IPS-15b (cell line): ENCODE measurements around the gene CCKAR.

Source experiments
- H3K27me3 ChIP-seq: one replicate; pipeline ENCODE4 v1.6.1; 2013; ENCODE audit warnings: low read length; ENCODE audit not compliant: control insufficient read depth, insufficient read depth
- H3K36me3 ChIP-seq: one replicate; pipeline ENCODE4 v1.6.1; 2013; ENCODE audit warnings: low read length; ENCODE audit not compliant: control insufficient read depth, insufficient read depth
- H3K4me1 ChIP-seq: one replicate; pipeline ENCODE4 v1.6.1; 2013; ENCODE audit warnings: mild to moderate bottlenecking, low read length; ENCODE audit not compliant: control insufficient read depth, insufficient read depth
- H3K4me3 ChIP-seq: one replicate; pipeline ENCODE4 v1.5.1; 2013; ENCODE audit warnings: low read depth, low read length
- H3K9ac ChIP-seq: one replicate; pipeline ENCODE4 v1.6.1; 2013; ENCODE audit warnings: low read depth, mild to moderate bottlenecking, low read length
- H3K9me3 ChIP-seq: one replicate; pipeline ENCODE4 v1.6.1; 2013; ENCODE audit warnings: mild to moderate bottlenecking, low read length; ENCODE audit not compliant: control insufficient read depth, insufficient read depth

The CCKAR gene

DNA sequence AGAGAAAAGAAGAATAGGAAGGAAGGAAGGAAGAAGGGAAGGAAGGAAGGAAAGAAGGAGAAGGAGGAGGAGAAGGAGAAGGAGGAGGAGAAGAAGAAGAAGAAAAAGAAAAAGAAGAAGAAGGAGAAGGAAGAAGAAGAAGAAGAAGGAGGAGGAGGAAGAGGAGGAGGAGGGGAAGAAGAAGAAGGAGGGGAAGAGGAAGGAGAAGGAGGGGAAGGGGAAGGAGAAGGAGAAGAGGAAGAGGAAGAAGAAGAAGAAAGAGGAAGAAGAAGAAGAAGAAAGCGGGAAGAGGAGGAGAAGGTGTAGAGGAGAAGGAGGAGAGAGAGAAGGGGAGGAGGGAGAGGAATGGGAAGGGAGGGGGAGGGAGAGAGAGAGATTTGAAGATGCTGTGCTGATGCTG lies 22.6 kb downstream of the CCKAR start:
- Histone ChIP-seq H3K36me3 (no peaks in the 10 kb centered on the region), H3K4me1 (peaks cover 7% of the 10 kb centered on the region), H3K27me3 (no peaks in the 10 kb centered on the region), H3K9ac (no peak overlapping the region), H3K4me3 (no peak overlapping the region), H3K9me3 (no peaks in the 10 kb centered on the region)

DNA sequence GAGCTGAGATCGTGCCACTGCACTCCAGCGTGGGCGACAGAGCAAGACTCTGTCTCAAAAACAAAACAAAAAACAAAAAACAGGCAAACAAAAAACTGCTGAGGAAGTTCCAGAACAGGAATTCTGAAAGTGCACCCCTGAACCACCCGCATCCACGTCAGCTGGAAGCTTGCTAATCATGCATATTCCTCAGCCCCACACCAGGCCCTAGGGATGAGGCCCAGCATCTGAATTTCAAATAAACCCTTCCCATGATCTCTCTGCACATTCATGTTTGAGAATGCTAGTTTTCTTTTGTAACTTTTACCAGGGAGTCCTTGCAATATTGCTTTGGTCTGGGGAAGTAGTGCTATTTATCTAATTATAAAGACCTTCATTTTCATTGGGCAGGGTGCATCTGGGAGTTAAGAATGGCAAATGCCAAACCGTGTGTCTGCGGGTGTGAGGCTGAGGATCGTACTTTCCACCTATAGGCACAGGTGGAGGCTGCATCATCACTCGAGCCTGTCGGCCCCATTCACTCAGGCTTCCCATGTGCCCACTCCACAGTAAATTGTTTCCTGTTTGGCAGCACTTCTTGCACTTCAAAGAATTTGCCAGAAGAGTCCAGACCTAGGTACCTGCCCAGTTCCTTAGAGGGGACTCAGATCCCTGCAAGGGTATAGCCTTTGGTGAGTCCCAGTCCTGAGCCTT lies 23.6 kb downstream of the CCKAR start:
- Histone ChIP-seq H3K36me3 (no peaks in the 10 kb centered on the region), H3K4me1 (peaks cover 7% of the 10 kb centered on the region), H3K27me3 (no peaks in the 10 kb centered on the region), H3K4me3 (no peak overlapping the region), H3K9ac (no peak overlapping the region), H3K9me3 (no peaks in the 10 kb centered on the region)

DNA sequence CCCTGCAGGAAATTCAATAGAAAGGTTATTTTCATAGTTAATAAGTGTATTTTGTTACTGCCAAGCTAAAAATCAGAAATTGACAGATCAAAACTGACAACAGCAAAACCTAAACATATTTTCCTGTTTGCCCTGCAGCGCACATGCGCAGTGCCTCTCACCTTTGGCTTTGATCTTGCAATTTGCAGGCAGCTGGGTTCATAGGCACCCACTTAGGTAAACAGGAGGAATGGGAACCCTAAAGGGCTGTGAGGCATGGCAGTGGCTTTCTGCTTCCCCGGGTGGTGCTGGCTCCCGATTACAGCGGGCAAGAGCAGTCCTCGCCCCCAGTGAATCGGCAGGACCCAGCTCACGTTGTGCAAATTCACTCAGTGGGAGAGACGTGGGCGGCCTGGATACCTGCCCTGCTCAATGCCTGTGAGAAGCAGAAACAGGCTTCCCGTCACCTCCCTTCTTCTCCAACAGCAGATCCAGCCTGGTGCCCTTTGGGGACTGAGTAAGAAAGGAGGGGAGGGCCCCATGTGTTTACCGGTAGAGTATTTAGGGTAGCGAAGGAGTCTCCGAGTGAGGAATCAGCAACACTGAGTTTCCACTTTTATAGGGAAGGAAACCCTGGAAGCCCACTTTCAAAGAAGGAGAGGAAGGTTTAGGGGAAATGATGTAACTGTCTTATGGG lies 25.7 kb downstream of the CCKAR start:
- no peaks in the 10 kb centered on the region for H3K36me3 ChIP-seq
- no peak overlapping the region for H3K4me3 ChIP-seq
- H3K9ac ChIP-seq, result no peak overlapping the region
- no peaks in the 10 kb centered on the region for H3K9me3 ChIP-seq
- H3K4me1 ChIP-seq, result peaks cover 7% of the 10 kb centered on the region
- H3K27me3 ChIP-seq, result no peaks in the 10 kb centered on the region

DNA sequence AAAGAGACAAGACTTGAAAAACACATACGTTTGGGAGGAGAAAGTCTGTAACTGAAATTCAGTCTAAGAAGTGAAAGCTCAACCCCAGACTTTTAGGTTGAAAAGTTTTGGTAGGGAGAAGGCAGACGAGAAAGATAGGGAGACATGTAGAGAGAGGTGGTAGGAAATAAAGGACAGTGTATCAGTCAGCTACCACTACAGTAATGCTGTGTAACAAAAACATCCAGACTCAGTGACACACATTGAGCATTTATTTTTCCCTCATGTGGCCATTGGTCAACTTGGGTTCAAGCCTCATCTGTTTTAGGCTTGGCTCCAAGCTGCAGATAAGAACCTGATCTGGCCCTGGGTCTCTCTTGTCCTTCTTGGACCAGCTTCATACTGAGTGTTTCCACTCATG lies 26.9 kb downstream of the CCKAR start:
- Histone ChIP-seq H3K4me1 (peaks cover 4% of the 10 kb centered on the region), H3K27me3 (no peaks in the 10 kb centered on the region), H3K4me3 (no peak overlapping the region), H3K9me3 (no peaks in the 10 kb centered on the region), H3K36me3 (no peaks in the 10 kb centered on the region), H3K9ac (no peak overlapping the region)

DNA sequence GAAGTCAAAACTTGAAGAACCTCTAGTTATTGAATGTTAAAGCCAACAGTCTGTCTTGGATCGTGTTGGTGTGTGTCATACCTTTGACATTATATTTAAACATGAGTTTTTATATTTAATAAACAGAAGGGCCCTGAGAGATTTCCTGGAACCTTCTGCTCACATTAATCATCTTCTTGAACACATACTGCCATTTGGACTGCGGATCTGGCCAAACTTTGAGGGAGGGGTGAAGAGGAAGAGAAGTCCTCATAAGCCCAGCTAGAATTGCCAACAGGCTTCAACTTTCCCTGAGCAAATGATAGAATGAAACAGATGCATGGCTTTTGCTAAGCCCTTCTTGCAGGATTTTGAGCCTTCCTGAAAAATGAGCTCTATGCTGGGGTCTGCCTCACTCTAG lies 27.4 kb downstream of the CCKAR start:
- H3K4me3 ChIP-seq, result no peak overlapping the region
- no peaks in the 10 kb centered on the region for H3K4me1 ChIP-seq
- no peak overlapping the region for H3K9ac ChIP-seq
- no peaks in the 10 kb centered on the region for H3K36me3 ChIP-seq
- no peaks in the 10 kb centered on the region for H3K9me3 ChIP-seq
- no peaks in the 10 kb centered on the region for H3K27me3 ChIP-seq

DNA sequence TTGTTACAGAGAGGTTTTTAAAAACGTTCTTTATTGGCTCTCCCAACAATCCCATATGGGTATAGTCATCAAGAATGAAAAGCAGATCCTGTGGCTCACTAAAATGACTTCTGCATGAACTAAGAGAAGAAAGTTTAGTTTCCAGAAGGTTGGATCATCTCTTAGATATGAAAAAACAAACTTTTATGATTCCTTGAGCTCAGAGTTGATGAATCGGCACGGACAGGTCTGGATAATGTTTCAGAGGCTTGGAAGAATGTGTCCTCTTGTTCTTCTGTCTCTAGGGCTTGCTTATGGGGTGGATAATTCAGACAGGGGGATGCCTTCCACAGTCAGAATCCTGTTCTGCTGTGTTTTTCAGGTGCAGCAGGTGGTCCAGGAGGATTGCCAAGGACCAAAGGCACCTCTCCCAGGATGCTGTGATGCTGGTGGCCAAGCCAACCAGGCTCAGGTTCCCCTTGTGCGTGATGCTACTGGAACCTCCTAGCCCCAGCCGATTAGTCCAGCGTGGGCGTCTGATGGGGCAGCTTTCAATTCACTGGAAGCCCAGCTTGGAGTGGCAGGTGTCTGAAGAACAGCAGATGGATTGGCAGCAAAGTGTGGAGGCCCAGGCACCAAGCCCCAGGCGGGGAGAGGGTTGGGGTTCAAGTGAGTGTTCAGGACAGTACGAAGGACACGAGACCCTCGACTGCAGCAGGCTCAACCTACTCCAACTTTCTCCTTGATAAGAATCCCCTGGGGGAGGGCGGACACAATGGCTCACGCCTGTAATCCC lies 30.3 kb downstream of the CCKAR start:
- no peaks in the 10 kb centered on the region for H3K9me3 ChIP-seq
- no peak overlapping the region for H3K9ac ChIP-seq
- no peaks in the 10 kb centered on the region for H3K36me3 ChIP-seq
- no peaks in the 10 kb centered on the region for H3K27me3 ChIP-seq
- H3K4me3 ChIP-seq, result no peak overlapping the region
- H3K4me1 ChIP-seq, result no peaks in the 10 kb centered on the region

DNA sequence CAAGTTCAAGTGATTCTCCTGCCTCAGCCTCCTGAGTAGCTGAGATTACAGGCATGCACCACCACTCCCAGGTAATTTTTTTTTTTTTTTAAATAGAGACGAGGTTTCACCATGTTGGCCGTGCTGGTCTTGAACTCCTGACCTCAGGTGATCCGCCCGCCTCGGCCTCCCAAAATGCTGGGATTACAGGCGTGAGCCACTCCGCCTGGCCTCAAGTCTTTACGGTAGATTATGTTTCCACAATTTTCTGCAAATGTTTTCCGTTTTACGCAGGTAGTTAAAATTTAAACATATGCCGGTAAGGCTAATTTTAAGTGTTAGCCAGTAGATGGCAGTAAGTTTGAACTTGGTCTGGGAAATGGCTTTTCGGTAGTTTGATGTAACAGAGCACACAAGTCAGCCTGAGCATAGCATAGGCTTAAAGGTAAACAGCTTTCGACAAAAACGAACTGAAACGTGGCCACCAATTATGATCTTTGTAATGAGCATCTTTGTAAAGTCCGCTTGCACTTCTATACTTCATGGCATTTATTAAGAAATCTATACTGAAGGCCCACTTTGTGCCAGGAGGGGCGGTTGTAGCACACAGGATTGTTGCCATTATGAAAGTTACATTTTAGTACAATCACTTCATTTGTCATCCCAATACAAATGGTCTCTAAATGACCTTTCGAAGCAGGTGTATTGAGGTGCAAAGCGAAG lies 31.1 kb downstream of the CCKAR start:
- Histone ChIP-seq H3K9me3 (no peaks in the 10 kb centered on the region), H3K4me3 (no peak overlapping the region), H3K4me1 (no peaks in the 10 kb centered on the region), H3K36me3 (no peaks in the 10 kb centered on the region), H3K27me3 (no peaks in the 10 kb centered on the region), H3K9ac (no peak overlapping the region)

DNA sequence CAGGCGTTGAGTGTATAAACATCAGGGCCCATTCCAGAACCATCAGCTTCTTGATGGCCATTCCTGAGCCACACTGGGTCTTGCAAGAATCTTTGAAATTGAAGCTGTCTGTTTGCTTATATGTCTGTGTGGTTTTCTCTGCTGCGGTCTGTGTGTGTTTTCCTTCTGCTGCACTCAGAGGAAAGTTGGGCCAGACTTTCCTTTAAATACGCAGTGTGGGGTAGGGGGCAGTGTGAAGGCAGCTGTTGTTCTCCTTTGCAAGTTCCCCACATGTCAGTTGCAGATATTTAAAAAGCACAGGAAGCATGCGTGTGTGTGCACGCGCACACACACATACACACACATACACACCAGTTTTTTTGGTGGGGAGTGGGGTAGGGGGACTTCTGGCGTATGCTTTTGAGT lies 32.1 kb downstream of the CCKAR start:
- Histone ChIP-seq H3K9ac (no peak overlapping the region), H3K4me1 (no peaks in the 10 kb centered on the region), H3K9me3 (no peaks in the 10 kb centered on the region), H3K4me3 (no peak overlapping the region), H3K36me3 (no peaks in the 10 kb centered on the region), H3K27me3 (no peaks in the 10 kb centered on the region)

DNA sequence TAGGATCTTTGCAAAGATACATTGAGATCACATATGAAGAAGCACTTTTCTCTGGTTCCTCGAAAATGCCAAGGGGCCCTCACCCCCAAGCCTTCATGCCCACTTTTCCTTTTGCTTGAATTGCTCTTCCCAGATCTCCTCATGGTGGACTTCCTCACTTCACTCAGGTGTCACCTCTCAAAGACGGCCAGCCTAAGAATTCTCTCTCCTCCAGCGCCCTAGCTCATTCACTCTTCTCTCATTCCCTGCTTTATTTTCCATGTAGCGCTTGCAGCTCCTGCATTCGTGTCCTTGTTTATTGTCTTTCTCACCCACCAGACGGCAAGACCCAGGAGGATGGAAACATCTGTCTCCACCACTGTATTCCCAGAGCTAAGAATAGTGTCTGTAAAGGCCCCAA lies 32.9 kb downstream of the CCKAR start:
- no peaks in the 10 kb centered on the region for H3K36me3 ChIP-seq
- no peak overlapping the region for H3K4me3 ChIP-seq
- H3K9ac ChIP-seq, result no peak overlapping the region
- no peaks in the 10 kb centered on the region for H3K9me3 ChIP-seq
- H3K4me1 ChIP-seq, result peaks cover 3% of the 10 kb centered on the region
- H3K27me3 ChIP-seq, result no peaks in the 10 kb centered on the region

DNA sequence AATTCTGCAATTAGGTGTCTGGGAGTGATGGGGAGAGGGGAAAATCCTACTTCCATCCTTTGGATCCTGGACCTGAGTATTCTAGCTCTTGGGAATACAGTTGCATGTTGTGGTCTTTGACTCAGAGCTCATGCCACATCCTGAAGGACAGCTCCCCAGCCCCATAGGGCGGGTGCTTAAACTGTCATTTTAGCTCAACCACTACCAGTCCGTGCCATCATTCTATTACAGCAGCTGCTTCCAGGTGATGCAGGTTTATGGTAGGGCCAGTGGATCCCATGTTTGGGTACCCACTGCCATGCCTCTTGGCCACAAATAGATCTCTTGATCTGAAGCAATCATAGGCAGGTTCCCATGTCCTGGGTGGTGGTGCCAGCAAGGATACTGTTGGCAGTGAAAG lies 34.7 kb downstream of the CCKAR start:
- H3K36me3 ChIP-seq, result no peaks in the 10 kb centered on the region
- H3K9me3 ChIP-seq, result no peaks in the 10 kb centered on the region
- H3K27me3 ChIP-seq, result no peaks in the 10 kb centered on the region
- no peak overlapping the region for H3K9ac ChIP-seq
- no peak overlapping the region for H3K4me3 ChIP-seq
- H3K4me1 ChIP-seq, result peaks cover 6% of the 10 kb centered on the region

DNA sequence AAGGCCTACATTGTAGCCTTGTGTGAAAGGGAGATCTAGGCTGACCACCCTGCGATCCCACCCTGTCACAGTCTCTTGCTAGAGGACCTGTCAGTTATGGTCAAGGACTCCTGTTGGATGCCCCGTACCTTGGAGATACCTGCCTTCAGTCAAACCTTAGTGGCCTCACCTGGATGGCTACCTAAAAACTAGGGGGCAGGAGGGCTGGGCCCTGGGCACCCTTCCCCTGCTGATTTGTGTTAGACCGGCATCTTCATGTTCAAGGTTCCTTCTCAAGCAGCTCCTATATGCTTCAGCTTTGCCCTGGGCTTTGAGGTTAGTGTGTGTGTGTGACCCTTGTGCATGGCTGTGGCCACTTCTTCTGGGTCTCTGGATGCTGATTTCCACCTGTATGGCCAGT lies 35.3 kb downstream of the CCKAR start:
- H3K27me3 ChIP-seq, result no peaks in the 10 kb centered on the region
- H3K4me3 ChIP-seq, result no peak overlapping the region
- H3K36me3 ChIP-seq, result no peaks in the 10 kb centered on the region
- no peak overlapping the region for H3K9ac ChIP-seq
- no peaks in the 10 kb centered on the region for H3K9me3 ChIP-seq
- peaks cover 6% of the 10 kb centered on the region for H3K4me1 ChIP-seq
